Measurements from ENCODE around the gene ZNRF4.

ZNRF4 gene

DNA sequence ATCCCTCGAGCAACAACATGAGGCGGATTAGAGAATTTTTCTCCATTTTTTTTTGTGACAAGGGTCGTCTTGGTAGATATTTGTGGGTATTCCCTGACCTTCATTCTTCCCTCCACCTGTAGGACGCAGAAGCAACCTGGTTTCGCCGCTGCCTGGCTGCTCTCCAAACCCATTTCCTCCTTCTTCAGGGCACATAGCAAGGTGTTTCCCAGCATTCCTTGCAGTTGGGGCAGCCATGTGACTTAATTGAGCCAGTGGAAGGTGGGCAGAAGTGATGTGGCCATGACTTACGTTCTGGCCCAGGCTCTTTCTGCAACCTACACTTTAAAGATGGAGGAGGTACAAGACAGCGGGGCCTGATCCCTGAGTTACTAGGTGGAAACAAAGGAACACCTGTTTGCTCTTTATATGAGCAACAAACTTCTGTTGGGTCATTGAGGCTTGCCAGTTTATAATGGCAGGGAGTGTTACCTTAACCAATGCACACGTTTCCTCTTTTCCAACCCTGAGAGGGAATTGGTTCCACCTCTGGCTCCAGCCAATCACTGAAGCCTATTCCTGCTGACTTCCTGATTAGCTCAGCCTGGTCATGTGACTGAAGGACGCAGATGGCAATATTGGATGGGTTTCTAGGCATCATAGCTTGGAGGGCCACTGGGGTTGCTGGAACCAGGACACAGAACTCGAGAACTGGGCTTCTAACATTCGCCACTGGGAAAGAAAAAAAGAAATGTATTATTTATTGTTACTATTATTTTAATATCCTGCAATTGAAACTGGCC, 30.8 kb upstream of the ZNRF4 start:
- H3K9me3 ChIP-seq (ENCODE audit: insufficient read depth, low read depth, low read length), result no peaks in the 10 kb centered on the region
- no peak overlapping the region for H2BK5ac ChIP-seq (ENCODE audit: low read depth, low read length, poor library complexity)
- no peak overlapping the region for H3K14ac ChIP-seq (ENCODE audit: low read length)
- no peak overlapping the region for H3K4ac ChIP-seq (ENCODE audit: low read depth, low read length)
- no peaks in the 10 kb centered on the region for H3K4me1 ChIP-seq (ENCODE audit: control insufficient read depth in 1 of 2, insufficient read depth in 2 of 2, low read length in 2 of 2)
- H3K18ac ChIP-seq (ENCODE audit: low read length), result no peak overlapping the region
- H3K9ac ChIP-seq (ENCODE audit: low read length), result no peak overlapping the region
- no peak overlapping the region for H4K91ac ChIP-seq (ENCODE audit: low read depth, low read length)
- H3K4me3 ChIP-seq (ENCODE audit: low read depth, low read length), result no peak overlapping the region
- WGBS (ENCODE audit: extremely low coverage, insufficient coverage, insufficient read length), result no CpG with 5 or more reads among the region's 12 CpGs
- H4K12ac ChIP-seq (ENCODE audit: low read depth, low read length), result no peak overlapping the region
- H3K4me2 ChIP-seq (ENCODE audit: low read length), result no peak overlapping the region
- no peaks in the 10 kb centered on the region for H3K36me3 ChIP-seq (ENCODE audit: control insufficient read depth in 1 of 2, insufficient read depth in 2 of 2, low read length in 2 of 2)
- H3K27ac ChIP-seq (ENCODE audit: low read depth, low read length), result no peak overlapping the region
- no peaks in the 10 kb centered on the region for H3K79me1 ChIP-seq (ENCODE audit: low read length)
- no peak overlapping the region for H2AK5ac ChIP-seq (ENCODE audit: low read length)
- no peaks in the 10 kb centered on the region for H3K27me3 ChIP-seq (ENCODE audit: insufficient read depth, low read length)
- no peak overlapping the region for H3K23ac ChIP-seq (ENCODE audit: low read length)
- no peak overlapping the region for H2BK120ac ChIP-seq (ENCODE audit: insufficient read depth, low read length, poor library complexity)
- H4K8ac ChIP-seq (ENCODE audit: low read depth, low read length), result no peak overlapping the region
- no peak overlapping the region for H2AFZ ChIP-seq (ENCODE audit: insufficient read depth, low read length, poor library complexity)
- H3K79me2 ChIP-seq (ENCODE audit: control insufficient read depth, insufficient read depth, low read length, poor library complexity), result no peaks in the 10 kb centered on the region
- no peak for DNase-seq
- H2BK12ac ChIP-seq (ENCODE audit: low read length), result no peak overlapping the region

DNA sequence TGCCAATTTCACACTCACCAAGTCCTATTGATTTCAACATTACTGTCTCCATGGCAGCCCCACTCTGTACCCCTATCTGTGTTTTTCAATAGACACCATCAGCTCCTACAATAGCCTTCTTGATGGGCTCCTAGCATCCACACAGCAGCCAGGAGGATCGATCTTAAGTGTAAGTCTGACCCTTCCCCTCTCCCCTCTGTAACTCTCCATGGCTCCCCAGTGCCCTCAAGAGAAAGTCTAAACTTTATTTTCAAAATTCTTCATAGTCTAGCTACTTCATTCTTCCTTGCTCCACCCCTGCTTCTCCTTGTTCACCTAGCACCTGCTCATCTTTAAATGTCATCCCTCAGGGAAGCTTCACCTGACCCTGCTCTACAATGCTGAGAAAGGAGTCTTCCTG, 30.0 kb upstream of the ZNRF4 start:
- H3K4me2 ChIP-seq (ENCODE audit: low read length), result no peak overlapping the region
- no peaks in the 10 kb centered on the region for H3K36me3 ChIP-seq (ENCODE audit: control insufficient read depth in 1 of 2, insufficient read depth in 2 of 2, low read length in 2 of 2)
- no peak overlapping the region for H2AFZ ChIP-seq (ENCODE audit: insufficient read depth, low read length, poor library complexity)
- no peak overlapping the region for H4K8ac ChIP-seq (ENCODE audit: low read depth, low read length)
- no peak overlapping the region for H2BK5ac ChIP-seq (ENCODE audit: low read depth, low read length, poor library complexity)
- H3K23ac ChIP-seq (ENCODE audit: low read length), result no peak overlapping the region
- no peak for DNase-seq
- no peak overlapping the region for H3K18ac ChIP-seq (ENCODE audit: low read length)
- no peaks in the 10 kb centered on the region for H3K4me1 ChIP-seq (ENCODE audit: control insufficient read depth in 1 of 2, insufficient read depth in 2 of 2, low read length in 2 of 2)
- no peak overlapping the region for H2BK12ac ChIP-seq (ENCODE audit: low read length)
- H3K27ac ChIP-seq (ENCODE audit: low read depth, low read length), result no peak overlapping the region
- no peak overlapping the region for H3K4ac ChIP-seq (ENCODE audit: low read depth, low read length)
- H3K14ac ChIP-seq (ENCODE audit: low read length), result no peak overlapping the region
- no peak overlapping the region for H3K9ac ChIP-seq (ENCODE audit: low read length)
- no peak overlapping the region for H4K91ac ChIP-seq (ENCODE audit: low read depth, low read length)
- no CpG with 5 or more reads among the region's 1 CpG for WGBS (ENCODE audit: extremely low coverage, insufficient coverage, insufficient read length)
- H3K4me3 ChIP-seq (ENCODE audit: low read depth, low read length), result no peak overlapping the region
- no peaks in the 10 kb centered on the region for H3K9me3 ChIP-seq (ENCODE audit: insufficient read depth, low read depth, low read length)
- no peaks in the 10 kb centered on the region for H3K79me1 ChIP-seq (ENCODE audit: low read length)
- no peak overlapping the region for H4K12ac ChIP-seq (ENCODE audit: low read depth, low read length)
- no peaks in the 10 kb centered on the region for H3K79me2 ChIP-seq (ENCODE audit: control insufficient read depth, insufficient read depth, low read length, poor library complexity)
- H3K27me3 ChIP-seq (ENCODE audit: insufficient read depth, low read length), result no peaks in the 10 kb centered on the region
- no peak overlapping the region for H2BK120ac ChIP-seq (ENCODE audit: insufficient read depth, low read length, poor library complexity)
- no peak overlapping the region for H2AK5ac ChIP-seq (ENCODE audit: low read length)

DNA sequence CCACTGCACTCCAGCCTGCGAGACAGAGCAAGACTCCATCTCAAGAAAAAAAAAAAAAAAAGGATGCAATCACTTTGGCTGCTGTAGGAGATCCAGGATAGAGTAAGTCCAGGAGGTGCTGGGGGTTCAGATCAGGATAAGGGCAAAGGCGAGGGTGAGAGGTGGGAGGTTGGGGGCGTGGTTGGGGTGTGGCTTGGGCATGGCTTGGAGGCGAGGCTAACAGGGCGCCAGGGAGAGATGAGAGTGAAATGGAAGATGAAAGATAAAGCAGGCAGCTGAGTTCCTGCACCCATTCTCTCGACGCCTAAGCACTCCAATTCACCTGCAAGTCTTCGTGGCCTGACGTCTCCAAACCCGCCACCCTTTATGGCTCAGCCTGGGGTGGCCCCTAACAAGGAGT, 25.0 kb upstream of the ZNRF4 start:
- H3K36me3 ChIP-seq (ENCODE audit: control insufficient read depth in 1 of 2, insufficient read depth in 2 of 2, low read length in 2 of 2), result no peaks in the 10 kb centered on the region
- H2AFZ ChIP-seq (ENCODE audit: insufficient read depth, low read length, poor library complexity), result no peak overlapping the region
- peaks cover 2 to 4% of the 10 kb centered on the region in 2 experiments for H3K4me1 ChIP-seq (ENCODE audit: control insufficient read depth in 1 of 2, insufficient read depth in 2 of 2, low read length in 2 of 2)
- H3K23ac ChIP-seq (ENCODE audit: low read length), result no peak overlapping the region
- no peaks in the 10 kb centered on the region for H3K9me3 ChIP-seq (ENCODE audit: insufficient read depth, low read depth, low read length)
- no peaks in the 10 kb centered on the region for H3K79me1 ChIP-seq (ENCODE audit: low read length)
- H3K27me3 ChIP-seq (ENCODE audit: insufficient read depth, low read length), result no peaks in the 10 kb centered on the region
- no peak overlapping the region for H2BK12ac ChIP-seq (ENCODE audit: low read length)
- H3K4me3 ChIP-seq (ENCODE audit: low read depth, low read length), result no peak overlapping the region
- H3K4ac ChIP-seq (ENCODE audit: low read depth, low read length), result no peak overlapping the region
- no peak overlapping the region for H4K91ac ChIP-seq (ENCODE audit: low read depth, low read length)
- H2BK120ac ChIP-seq (ENCODE audit: insufficient read depth, low read length, poor library complexity), result no peak overlapping the region
- no peak overlapping the region for H2AK5ac ChIP-seq (ENCODE audit: low read length)
- DNase-seq, result no peak
- H4K12ac ChIP-seq (ENCODE audit: low read depth, low read length), result no peak overlapping the region
- H3K14ac ChIP-seq (ENCODE audit: low read length), result no peak overlapping the region
- no peak overlapping the region for H2BK5ac ChIP-seq (ENCODE audit: low read depth, low read length, poor library complexity)
- H3K27ac ChIP-seq (ENCODE audit: low read depth, low read length), result no peak overlapping the region
- WGBS (ENCODE audit: extremely low coverage, insufficient coverage, insufficient read length), result no CpG with 5 or more reads among the region's 10 CpGs
- no peak overlapping the region for H3K9ac ChIP-seq (ENCODE audit: low read length)
- no peak overlapping the region for H4K8ac ChIP-seq (ENCODE audit: low read depth, low read length)
- no peaks in the 10 kb centered on the region for H3K79me2 ChIP-seq (ENCODE audit: control insufficient read depth, insufficient read depth, low read length, poor library complexity)
- H3K18ac ChIP-seq (ENCODE audit: low read length), result no peak overlapping the region
- no peak overlapping the region for H3K4me2 ChIP-seq (ENCODE audit: low read length)

DNA sequence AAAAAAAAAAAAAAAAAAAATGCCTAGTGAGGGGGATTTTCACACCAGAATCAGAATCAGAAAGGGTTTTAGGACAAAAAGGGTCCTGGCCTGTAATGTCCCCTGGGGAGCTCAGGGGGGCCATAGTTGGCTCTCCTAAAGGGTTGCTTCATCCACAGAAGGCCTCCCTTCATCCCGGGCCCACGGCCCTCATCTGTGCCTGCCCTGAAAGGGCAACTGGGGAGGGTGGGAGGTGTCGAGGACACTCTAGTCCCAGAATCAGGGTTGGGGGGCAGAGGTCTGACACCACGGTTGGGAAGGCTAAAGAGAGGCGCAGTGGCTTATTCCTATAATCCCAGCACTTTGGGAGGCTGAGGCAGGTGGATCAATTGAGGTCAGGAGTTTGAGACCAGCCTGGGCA, 22.5 kb upstream of the ZNRF4 start:
- Histone ChIP-seq H2BK5ac (ENCODE audit: low read depth, low read length, poor library complexity) (no peak overlapping the region), H3K4ac (ENCODE audit: low read depth, low read length) (no peak overlapping the region), H3K27me3 (ENCODE audit: insufficient read depth, low read length) (no peaks in the 10 kb centered on the region), H2AK5ac (ENCODE audit: low read length) (no peak overlapping the region), H4K8ac (ENCODE audit: low read depth, low read length) (no peak overlapping the region), H4K91ac (ENCODE audit: low read depth, low read length) (no peak overlapping the region), H3K36me3 (ENCODE audit: control insufficient read depth in 1 of 2, insufficient read depth in 2 of 2, low read length in 2 of 2) (no peaks in the 10 kb centered on the region), H3K9me3 (ENCODE audit: insufficient read depth, low read depth, low read length) (no peaks in the 10 kb centered on the region), H2BK120ac (ENCODE audit: insufficient read depth, low read length, poor library complexity) (no peak overlapping the region), H4K12ac (ENCODE audit: low read depth, low read length) (no peak overlapping the region), H3K4me1 (ENCODE audit: control insufficient read depth in 1 of 2, insufficient read depth in 2 of 2, low read length in 2 of 2) (peaks cover 5 to 14% of the 10 kb centered on the region in 2 experiments), H3K18ac (ENCODE audit: low read length) (no peak overlapping the region), H2BK12ac (ENCODE audit: low read length) (no peak overlapping the region), H3K79me1 (ENCODE audit: low read length) (no peaks in the 10 kb centered on the region), H3K14ac (ENCODE audit: low read length) (no peak overlapping the region), H3K79me2 (ENCODE audit: control insufficient read depth, insufficient read depth, low read length, poor library complexity) (no peaks in the 10 kb centered on the region), H3K4me3 (ENCODE audit: low read depth, low read length) (no peak overlapping the region), H3K9ac (ENCODE audit: low read length) (no peak overlapping the region), H2AFZ (ENCODE audit: insufficient read depth, low read length, poor library complexity) (no peak overlapping the region), H3K23ac (ENCODE audit: low read length) (no peak overlapping the region), H3K27ac (ENCODE audit: low read depth, low read length) (no peak overlapping the region), H3K4me2 (ENCODE audit: low read length) (no peak overlapping the region)
- no peak for DNase-seq
- no CpG with 5 or more reads among the region's 5 CpGs for WGBS (ENCODE audit: extremely low coverage, insufficient coverage, insufficient read length)
